Endodermal cell (in vitro differentiated cells): ENCODE measurements around the gene CAVIN2. TPM values are rescaled to one million over a fixed set of nuclear protein-coding genes. Genes with fewer than 3 reads are reported as not detected.
"Not testable (repeated sequence)": the region's sequence is repeated elsewhere in the genome, so short reads cannot be mapped to it uniquely, and the experiment has no call there.

ENCODE experiments used
- DNase-seq: peaks from one replicate; pipeline ENCODE4 v3.0.0-alpha.2; 2017
- H3K27ac ChIP-seq: 2 replicates; pipeline ENCODE4 v1.5.1; 2013; ENCODE audit warnings: mild to moderate bottlenecking, low read depth, low read length, moderate library complexity
- H3K27me3 ChIP-seq: 2 replicates; pipeline ENCODE4 v1.6.1; 2013; ENCODE audit warnings: mild to moderate bottlenecking, low read length, moderate library complexity; ENCODE audit not compliant: insufficient read depth, control insufficient read depth, poor library complexity, severe bottlenecking
- H3K36me3 ChIP-seq: 2 replicates; pipeline ENCODE4 v1.7.0; 2013; ENCODE audit warnings: mild to moderate bottlenecking, low read length, moderate library complexity; ENCODE audit not compliant: control insufficient read depth, insufficient read depth
- H3K4me1 ChIP-seq: one replicate; pipeline ENCODE4 v1.7.0; 2013; ENCODE audit warnings: low read length; ENCODE audit not compliant: control insufficient read depth, insufficient read depth
- H3K4me3 ChIP-seq: 2 replicates; pipeline ENCODE4 v1.5.1; 2013; ENCODE audit warnings: mild to moderate bottlenecking, low read length, moderate library complexity
- H3K9ac ChIP-seq: 2 replicates; pipeline ENCODE4 v1.6.1; 2013; ENCODE audit warnings: mild to moderate bottlenecking, low read length, moderate library complexity; ENCODE audit not compliant: poor library complexity, severe bottlenecking; ENCODE audit errors: extremely low read depth
- H3K9me3 ChIP-seq: 2 replicates; pipeline ENCODE4 v1.6.1; 2013; ENCODE audit warnings: mild to moderate bottlenecking, low read length, moderate library complexity; ENCODE audit not compliant: control insufficient read depth
- H3K27ac Mint-ChIP-seq: 2 replicates; pipeline ENCODE4 v1.8.0; 2020; ENCODE audit warnings: mixed read lengths
- H3K27me3 Mint-ChIP-seq: 2 replicates; pipeline ENCODE4 v1.8.0; 2021; ENCODE audit warnings: mild to moderate bottlenecking, mixed read lengths; ENCODE audit not compliant: insufficient read depth
- H3K36me3 Mint-ChIP-seq: 2 replicates; pipeline ENCODE4 v1.8.0; 2020; ENCODE audit warnings: low read depth, mixed read lengths
- H3K4me1 Mint-ChIP-seq: 2 replicates; pipeline ENCODE4 v1.8.0; 2020; ENCODE audit warnings: mixed read lengths
- H3K4me3 Mint-ChIP-seq: 2 replicates; pipeline ENCODE4 v1.8.0; 2020; ENCODE audit warnings: mild to moderate bottlenecking, moderate library complexity, mixed read lengths
- H3K9me3 Mint-ChIP-seq: 2 replicates; pipeline ENCODE4 v1.8.0; 2020; ENCODE audit warnings: mild to moderate bottlenecking, mixed read lengths
- CTCF ChIP-seq: fragments of 200-600 bp; sonication (generic); conservative IDR thresholded peaks from 2 replicates; pipeline ENCODE4 v1.5.0; 2021; ENCODE audit warnings: antibody characterized with exemption, mild to moderate bottlenecking
- WGBS, 2 experiments: methylation state at CpG; one replicate each; pipeline versions ENCODE4 v1.1.5 to v1.1.7; 2013; ENCODE audit warnings: missing lambda C conversion rate in 2 of 2, mixed read lengths in 1 of 2; ENCODE audit not compliant: insufficient coverage in 1 of 2, insufficient read length in 1 of 2; 5-methylcytosine and 5-hydroxymethylcytosine counted together
- total RNA-seq, 2 donors: library from RNA; stranded (reverse); fragmentation: NEBNext Ultra II Directional in 1 of 2; extraction: Animal tissue kit (Norgen Biotek cat#: 25700) in 1 of 2; gene quantifications; 2 replicates in 1 of 2; 3 replicates in 1 of 2; pipeline ENCODE4 v1.2.1, GENCODE V29; 2021

CAVIN2 gene
- total RNA-seq, 2 donors from 2014 or later: not detected

GRCh38 chr2:191786694-191787093, 60.2 kb downstream of the CAVIN2 start:
- Histone ChIP-seq H3K4me3 (no peak overlapping the region), H3K27me3 (no peaks in the 10 kb centered on the region), H3K36me3 (no peaks in the 10 kb centered on the region), H3K27ac (no peak overlapping the region), H3K9me3 (no peaks in the 10 kb centered on the region), H3K9ac (no peak overlapping the region), H3K4me1 (no peaks in the 10 kb centered on the region)
- peaks cover 3% of the 10 kb centered on the region for H3K4me1 Mint-ChIP-seq
- TF ChIP-seq CTCF: no peak
- no peak overlapping the region for H3K27ac Mint-ChIP-seq
- no peaks in the 10 kb centered on the region for H3K36me3 Mint-ChIP-seq
- H3K9me3 Mint-ChIP-seq: no peaks in the 10 kb centered on the region
- WGBS, 2 experiments: 83% methylated on average over 1 of the region's 1 CpG; no CpG with 5 or more reads in 1 of the 2 experiments
- H3K27me3 Mint-ChIP-seq: no peaks in the 10 kb centered on the region
- DNase-seq: no peak
- no peak overlapping the region for H3K4me3 Mint-ChIP-seq

GRCh38 chr2:191785651-191786050, 61.2 kb downstream of the CAVIN2 start:
- H3K4me3 Mint-ChIP-seq, H3K27me3 Mint-ChIP-seq: not testable (repeated sequence)

More at GRCh38 chr2:191785651-191786050, 61.2 kb downstream of the CAVIN2 start:
- not testable (repeated sequence) for H3K9me3 ChIP-seq, H3K4me1 Mint-ChIP-seq, H3K27ac Mint-ChIP-seq, H3K9ac ChIP-seq, H3K36me3 Mint-ChIP-seq, H3K27ac ChIP-seq, H3K4me3 ChIP-seq, DNase-seq, H3K36me3 ChIP-seq, H3K27me3 ChIP-seq, H3K4me1 ChIP-seq, H3K9me3 Mint-ChIP-seq
- 80 to 100% methylated on average over 1 to 3 of the region's 3 CpGs for WGBS, 2 experiments

Other genes with a start within 250 kb of the CAVIN2 start
- gene NABP1, start 169.0 kb downstream of the CAVIN2 start, total RNA-seq: 1 to 10 TPM; 5.8 to 8.7 TPM